ENCODE data around the gene TOX2. TPM values are rescaled to one million over a fixed set of nuclear protein-coding genes. Genes with fewer than 3 reads are reported as not detected.

Gene TOX2
- total and polyA plus RNA-seq, 2 donors from 2014 or later: 4.7 to 5.9 TPM

DNA sequence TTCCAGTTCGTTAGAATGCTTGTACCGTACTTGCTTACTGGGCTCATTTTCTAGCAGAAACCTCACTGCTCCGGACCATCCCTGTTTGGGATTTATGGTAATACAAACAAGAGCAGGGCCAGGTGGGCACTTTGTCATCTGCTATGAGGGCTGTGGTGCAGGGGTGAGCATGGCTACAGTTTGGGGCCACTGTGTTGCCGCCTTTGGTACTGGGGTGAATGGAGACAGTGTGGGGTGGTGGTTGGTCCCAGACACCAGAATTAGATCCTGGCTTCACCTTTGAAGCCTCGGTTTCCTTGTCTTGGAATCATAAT lies 95.0 kb downstream of the TOX2 start:
- H3K36me3 ChIP-seq (ENCODE audit: control insufficient read depth in 2 of 3, insufficient read depth in 3 of 3, low read length in 3 of 3): no peaks in the 10 kb centered on the region

DNA sequence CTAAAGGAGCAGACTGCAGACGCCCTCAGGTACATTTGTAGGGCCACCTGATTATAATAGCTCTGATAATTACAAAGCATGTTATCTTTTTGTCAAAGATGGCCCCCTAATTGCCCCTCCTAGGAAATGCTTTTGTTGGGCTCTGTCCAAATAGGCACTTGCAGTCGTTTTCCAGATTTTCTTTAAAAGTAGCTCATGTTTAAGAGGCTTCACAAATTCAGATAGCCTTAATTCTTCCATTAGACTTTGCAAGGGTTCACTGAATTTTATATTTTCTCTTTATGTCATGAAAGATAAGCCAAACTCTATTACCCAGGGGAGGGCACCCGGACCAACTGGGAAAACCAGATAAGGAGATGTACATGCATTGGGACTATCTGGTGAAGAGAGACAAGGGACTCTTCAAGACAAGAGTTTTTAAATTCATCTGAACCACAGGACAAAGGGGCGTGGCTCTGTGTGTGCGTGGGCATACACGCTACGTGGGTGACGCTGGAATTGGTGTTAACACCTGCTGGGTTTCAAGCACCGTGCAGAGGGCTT lies 95.6 kb downstream of the TOX2 start:
- no peak overlapping the region for H3K4me3 ChIP-seq (ENCODE audit: low read length in 3 of 3)
- DNase-seq: no peak
- intact Hi-C loops (cut with DNase I): no loop called here
- H3K9me3 ChIP-seq (ENCODE audit: control insufficient read depth in 2 of 3, insufficient read depth in 1 of 3, low read length in 3 of 3): no peaks in the 10 kb centered on the region
- no peak overlapping the region for H3K27ac ChIP-seq (ENCODE audit: low read depth in 2 of 2, low read length in 2 of 2)
- H3K36me3 ChIP-seq (ENCODE audit: control insufficient read depth in 2 of 3, insufficient read depth in 3 of 3, low read length in 3 of 3): no peaks in the 10 kb centered on the region
- no peak for FAIRE-seq
- TF ChIP-seq, protein P1, sequence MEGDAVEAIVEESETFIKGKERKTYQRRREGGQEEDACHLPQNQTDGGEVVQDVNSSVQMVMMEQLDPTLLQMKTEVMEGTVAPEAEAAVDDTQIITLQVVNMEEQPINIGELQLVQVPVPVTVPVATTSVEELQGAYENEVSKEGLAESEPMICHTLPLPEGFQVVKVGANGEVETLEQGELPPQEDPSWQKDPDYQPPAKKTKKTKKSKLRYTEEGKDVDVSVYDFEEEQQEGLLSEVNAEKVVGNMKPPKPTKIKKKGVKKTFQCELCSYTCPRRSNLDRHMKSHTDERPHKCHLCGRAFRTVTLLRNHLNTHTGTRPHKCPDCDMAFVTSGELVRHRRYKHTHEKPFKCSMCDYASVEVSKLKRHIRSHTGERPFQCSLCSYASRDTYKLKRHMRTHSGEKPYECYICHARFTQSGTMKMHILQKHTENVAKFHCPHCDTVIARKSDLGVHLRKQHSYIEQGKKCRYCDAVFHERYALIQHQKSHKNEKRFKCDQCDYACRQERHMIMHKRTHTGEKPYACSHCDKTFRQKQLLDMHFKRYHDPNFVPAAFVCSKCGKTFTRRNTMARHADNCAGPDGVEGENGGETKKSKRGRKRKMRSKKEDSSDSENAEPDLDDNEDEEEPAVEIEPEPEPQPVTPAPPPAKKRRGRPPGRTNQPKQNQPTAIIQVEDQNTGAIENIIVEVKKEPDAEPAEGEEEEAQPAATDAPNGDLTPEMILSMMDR (IDR thresholded peaks at IDR 0.05; ENCODE audit: borderline replicate concordance, extremely low read depth, insufficient read depth): no peak
- H3K27me3 ChIP-seq (ENCODE audit: control insufficient read depth, insufficient read depth, low read length): no peaks in the 10 kb centered on the region
- H3K9ac ChIP-seq (ENCODE audit: low read length in 3 of 3): no peak overlapping the region
- H3K4me1 ChIP-seq (ENCODE audit: control insufficient read depth in 2 of 3, insufficient read depth in 2 of 3, low read depth in 1 of 3, low read length in 3 of 3): peaks cover 0 to 5% (median 4%) of the 10 kb centered on the region in 3 donors

More for the DNA sequence above, 95.0 kb downstream of the TOX2 start:
- intact Hi-C loops (cut with DNase I): no loop called here
- Histone ChIP-seq H3K27me3 (ENCODE audit: control insufficient read depth, insufficient read depth, low read length) (no peaks in the 10 kb centered on the region), H3K9ac (ENCODE audit: low read length in 3 of 3) (no peak overlapping the region), H3K4me1 (ENCODE audit: control insufficient read depth in 2 of 3, insufficient read depth in 2 of 3, low read depth in 1 of 3, low read length in 3 of 3) (peaks cover 0 to 4% (median 1%) of the 10 kb centered on the region in 3 donors), H3K4me3 (ENCODE audit: low read length in 3 of 3) (no peak overlapping the region), H3K27ac (ENCODE audit: low read depth in 2 of 2, low read length in 2 of 2) (no peak overlapping the region), H3K9me3 (ENCODE audit: control insufficient read depth in 2 of 3, insufficient read depth in 1 of 3, low read length in 3 of 3) (no peaks in the 10 kb centered on the region)
- FAIRE-seq (no peak), DNase-seq (no peak)
- TF ChIP-seq, protein P1 (IDR thresholded peaks at IDR 0.05; ENCODE audit: borderline replicate concordance, extremely low read depth, insufficient read depth): no peak

GRCh38 chr20:44011251-44011940 lies 96.7 kb downstream of the TOX2 start:
- no peaks in the 10 kb centered on the region for H3K36me3 ChIP-seq (ENCODE audit: control insufficient read depth in 2 of 3, insufficient read depth in 3 of 3, low read length in 3 of 3)
- H3K9me3 ChIP-seq (ENCODE audit: control insufficient read depth in 2 of 3, insufficient read depth in 1 of 3, low read length in 3 of 3): no peaks in the 10 kb centered on the region
- H3K27me3 ChIP-seq (ENCODE audit: control insufficient read depth, insufficient read depth, low read length): no peaks in the 10 kb centered on the region
- H3K4me1 ChIP-seq (ENCODE audit: control insufficient read depth in 2 of 3, insufficient read depth in 2 of 3, low read depth in 1 of 3, low read length in 3 of 3): peaks cover 0 to 5% (median 4%) of the 10 kb centered on the region in 3 donors
- H3K4me3 ChIP-seq (ENCODE audit: low read length in 3 of 3): no peak overlapping the region
- H3K9ac ChIP-seq (ENCODE audit: low read length in 3 of 3): no peak overlapping the region
- H3K27ac ChIP-seq (ENCODE audit: low read depth in 2 of 2, low read length in 2 of 2): no peak overlapping the region
- peak in 1 of 5 donors; percentile 33 for DNase-seq
- intact Hi-C loops (cut with DNase I): no loop called here
- no peak for FAIRE-seq
- TF ChIP-seq, protein P1 (IDR thresholded peaks at IDR 0.05; ENCODE audit: borderline replicate concordance, extremely low read depth, insufficient read depth): no peak
